Fibroblast of peridontal ligament (primary cell): ENCODE measurements around the gene RSRC2.
A peak's percentile ranks its signal among the peaks of the same experiment; 100 is the strongest.
"Not testable (repeated sequence)": the region's sequence is repeated elsewhere in the genome, so short reads cannot be mapped to it uniquely, and the experiment has no call there.

Source experiments
- DNase-seq: peaks from one replicate; pipeline ENCODE4 v3.0.0-alpha.2; 2010; ENCODE audit errors: extremely low read depth

The RSRC2 gene

GRCh38 chr12:122518908-122519307, 7.8 kb downstream of the RSRC2 start:
- peak; percentile 49 for DNase-seq

- peak; percentile 99 for DNase-seq
Measured at GRCh38 chr12:122517877-122518276, 8.9 kb downstream of the RSRC2 start.

GRCh38 chr12:122516544-122517361, 10.0 kb downstream of the RSRC2 start:
- no peak for DNase-seq

GRCh38 chr12:122515275-122515674, 11.5 kb downstream of the RSRC2 start:
- no peak for DNase-seq

GRCh38 chr12:122513660-122514059, 13.1 kb downstream of the RSRC2 start:
- DNase-seq: no peak

GRCh38 chr12:122513028-122513427, 13.7 kb downstream of the RSRC2 start:
- DNase-seq: not testable (repeated sequence)

GRCh38 chr12:122508163-122508562, 18.6 kb downstream of the RSRC2 start:
- no peak for DNase-seq

GRCh38 chr12:122506393-122506938, 20.3 kb downstream of the RSRC2 start:
- no peak for DNase-seq

GRCh38 chr12:122505419-122506051, 21.2 kb downstream of the RSRC2 start:
- peak; percentile 50 for DNase-seq

GRCh38 chr12:122503783-122504590, 22.7 kb downstream of the RSRC2 start:
- no peak for DNase-seq

GRCh38 chr12:122503147-122503751, 23.5 kb downstream of the RSRC2 start:
- DNase-seq: no peak

- no peak for DNase-seq
Measured at GRCh38 chr12:122501489-122501989, 25.2 kb downstream of the RSRC2 start.

- peak; percentile 96 for DNase-seq
Measured at GRCh38 chr12:122500685-122501488, 25.8 kb downstream of the RSRC2 start, which contains the start of gene ZCCHC8. Gene ZCCHC8, minus strand, starts transcription at chr12:122500932. Its CDS starts 92 bp downstream, at chr12:122500840.

GRCh38 chr12:122499991-122500684, 26.6 kb downstream of the RSRC2 start:
- DNase-seq: peak; percentile 76

GRCh38 chr12:122495258-122495657, 31.5 kb downstream of the RSRC2 start:
- DNase-seq: no peak

GRCh38 chr12:122493222-122493621, 33.5 kb downstream of the RSRC2 start:
- DNase-seq: not testable (repeated sequence)

- DNase-seq: no peak
Measured at GRCh38 chr12:122491991-122492390, 34.7 kb downstream of the RSRC2 start.

- no peak for DNase-seq
Measured at GRCh38 chr12:122489038-122489437, 37.7 kb downstream of the RSRC2 start.

- not testable (repeated sequence) for DNase-seq
Measured at GRCh38 chr12:122487807-122488206, 38.9 kb downstream of the RSRC2 start.
